Upper lobe of left lung (tissue), 6 donors: ENCODE data around the gene OR10C1. TPM values are rescaled to one million over a fixed set of nuclear protein-coding genes. Genes with fewer than 3 reads are reported as not detected.

ENCODE experiments used
- ATAC-seq, 2 donors: fragments of 200-7000 bp; cut with Tn5 transposase; one replicate each; pipeline ENCODE4 v1.9.1; 2022; ENCODE audit warnings: mild to moderate bottlenecking in 2 of 2, moderate library complexity in 2 of 2; ENCODE audit not compliant: low FRiP score in 2 of 2
- DNase-seq, 2 donors: peaks; one replicate each; pipeline ENCODE4 v3.0.0-alpha.2; 2019 to 2020
- H3K27ac ChIP-seq, 4 donors: fragments of 200-600 bp; sonication (generic); one replicate each; pipeline ENCODE4 v1.5.1; 2016 to 2019
- H3K27me3 ChIP-seq, 4 donors: fragments of 200-600 bp; sonication (generic); one replicate each; pipeline ENCODE4 v1.5.1; 2017 to 2019
- H3K36me3 ChIP-seq, 4 donors: fragments of 200-600 bp; sonication (generic); one replicate each; pipeline ENCODE4 v1.5.1; 2016 to 2019
- H3K4me1 ChIP-seq, 4 donors: fragments of 200-600 bp; sonication (generic); one replicate each; pipeline ENCODE4 v1.5.1; 2018 to 2019
- H3K4me3 ChIP-seq, 4 donors: fragments of 200-600 bp; sonication (generic); one replicate each; pipeline ENCODE4 v1.5.1; 2017 to 2019; ENCODE audit warnings: mild to moderate bottlenecking in 2 of 4, moderate library complexity in 1 of 4
- H3K9me3 ChIP-seq, 4 donors: fragments of 200-600 bp; sonication (generic); one replicate each; pipeline ENCODE4 v1.5.1; 2018 to 2019
- EP300 ChIP-seq, 4 donors: sonication (generic); formaldehyde crosslinking; IDR thresholded peaks; one replicate each; pipeline ENCODE4 v1.5.1; 2017; ENCODE audit warnings: antibody characterized with exemption in 4 of 4, control low read depth in 2 of 4
- POLR2A ChIP-seq, 4 donors: fragments of 450-650 bp; IDR thresholded peaks; one replicate each; pipeline ENCODE4 v1.5.1; 2016 to 2017; ENCODE audit warnings: antibody characterized with exemption in 4 of 4, mild to moderate bottlenecking in 2 of 4
- POLR2AphosphoS5 ChIP-seq, 2 donors: sonication (generic); formaldehyde crosslinking; IDR thresholded peaks; one replicate each; pipeline ENCODE4 v1.5.1; 2017; ENCODE audit warnings: antibody characterized with exemption in 2 of 2
- WGBS, 2 donors: methylation state at CpG; one replicate each; pipeline ENCODE4 v1.1.5; 2017 to 2018; 5-methylcytosine and 5-hydroxymethylcytosine counted together
- total RNA-seq, 6 donors: library from RNA; depleted of rRNA in 4 of 6; stranded (reverse); fragments of >200 nt in 4 of 6; gene quantifications; one replicate each; pipeline versions ENCODE4 v1.1.0 to v1.2.1, GENCODE V29; 2016 to 2021
- TF ChIP-seq, protein P1 (sequence below), 6 experiments: fragments of 450-650 bp in 4 of 6; fragments of 200-600 bp in 2 of 6; sonication (generic) in 2 of 6; IDR thresholded peaks; one replicate each; pipeline ENCODE4 v1.5.1; 2016 to 2019; ENCODE audit warnings: antibody characterized with exemption in 6 of 6
- donor health status: DM: no; HTN: no; CAD: no; lungs with moderate emphysema.
- donor health status: DM: no; HTN: yes; CAD: no; lungs with severe emphysema.

Gene OR10C1, protein sequence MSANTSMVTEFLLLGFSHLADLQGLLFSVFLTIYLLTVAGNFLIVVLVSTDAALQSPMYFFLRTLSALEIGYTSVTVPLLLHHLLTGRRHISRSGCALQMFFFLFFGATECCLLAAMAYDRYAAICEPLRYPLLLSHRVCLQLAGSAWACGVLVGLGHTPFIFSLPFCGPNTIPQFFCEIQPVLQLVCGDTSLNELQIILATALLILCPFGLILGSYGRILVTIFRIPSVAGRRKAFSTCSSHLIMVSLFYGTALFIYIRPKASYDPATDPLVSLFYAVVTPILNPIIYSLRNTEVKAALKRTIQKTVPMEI
- total RNA-seq = not detected

DNA sequence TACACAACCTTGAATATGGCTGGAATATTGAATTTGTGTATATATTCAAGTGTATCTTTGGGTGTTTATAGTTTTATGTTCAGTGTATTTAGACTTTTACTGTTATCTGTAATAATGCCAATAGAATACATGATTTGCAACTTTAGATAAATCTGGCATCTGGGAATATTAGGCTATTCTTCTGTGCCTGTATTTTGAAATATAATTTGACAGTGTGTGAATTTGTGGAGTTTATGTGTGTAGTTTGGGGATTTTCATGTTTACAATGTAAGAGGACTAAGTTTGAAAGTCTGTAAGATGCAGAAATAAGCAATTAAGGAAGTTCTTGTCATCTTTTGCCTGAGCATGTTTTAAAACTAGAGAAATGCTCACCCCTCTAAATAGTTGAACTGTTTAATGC lies at the start of gene OR10C1:
Gene OR10C1 (plus strand): TSS at position 301 of the 400 bp plus-strand sequence. CDS start 710 bp downstream, outside the sequence.
- H3K9me3 ChIP-seq = no peaks in the 10 kb centered on the region
- DNase-seq = no peak
- TF ChIP-seq, protein P1, sequence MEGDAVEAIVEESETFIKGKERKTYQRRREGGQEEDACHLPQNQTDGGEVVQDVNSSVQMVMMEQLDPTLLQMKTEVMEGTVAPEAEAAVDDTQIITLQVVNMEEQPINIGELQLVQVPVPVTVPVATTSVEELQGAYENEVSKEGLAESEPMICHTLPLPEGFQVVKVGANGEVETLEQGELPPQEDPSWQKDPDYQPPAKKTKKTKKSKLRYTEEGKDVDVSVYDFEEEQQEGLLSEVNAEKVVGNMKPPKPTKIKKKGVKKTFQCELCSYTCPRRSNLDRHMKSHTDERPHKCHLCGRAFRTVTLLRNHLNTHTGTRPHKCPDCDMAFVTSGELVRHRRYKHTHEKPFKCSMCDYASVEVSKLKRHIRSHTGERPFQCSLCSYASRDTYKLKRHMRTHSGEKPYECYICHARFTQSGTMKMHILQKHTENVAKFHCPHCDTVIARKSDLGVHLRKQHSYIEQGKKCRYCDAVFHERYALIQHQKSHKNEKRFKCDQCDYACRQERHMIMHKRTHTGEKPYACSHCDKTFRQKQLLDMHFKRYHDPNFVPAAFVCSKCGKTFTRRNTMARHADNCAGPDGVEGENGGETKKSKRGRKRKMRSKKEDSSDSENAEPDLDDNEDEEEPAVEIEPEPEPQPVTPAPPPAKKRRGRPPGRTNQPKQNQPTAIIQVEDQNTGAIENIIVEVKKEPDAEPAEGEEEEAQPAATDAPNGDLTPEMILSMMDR (IDR thresholded peaks at IDR 0.05) = no peak
- TF ChIP-seq POLR2A (IDR thresholded peaks at IDR 0.05) (no peak), POLR2AphosphoS5 (IDR thresholded peaks at IDR 0.05) (no peak), EP300 (IDR thresholded peaks at IDR 0.05) (no peak)
- no peak within 1 kb of the TSS for H3K27ac ChIP-seq
- no peak for ATAC-seq
- no peaks in the 10 kb centered on the region for H3K4me1 ChIP-seq
- no peaks in the 10 kb centered on the region for H3K36me3 ChIP-seq
- H3K27me3 ChIP-seq = no peaks in the 10 kb centered on the region
- no peak within 1 kb of the TSS for H3K4me3 ChIP-seq

DNA sequence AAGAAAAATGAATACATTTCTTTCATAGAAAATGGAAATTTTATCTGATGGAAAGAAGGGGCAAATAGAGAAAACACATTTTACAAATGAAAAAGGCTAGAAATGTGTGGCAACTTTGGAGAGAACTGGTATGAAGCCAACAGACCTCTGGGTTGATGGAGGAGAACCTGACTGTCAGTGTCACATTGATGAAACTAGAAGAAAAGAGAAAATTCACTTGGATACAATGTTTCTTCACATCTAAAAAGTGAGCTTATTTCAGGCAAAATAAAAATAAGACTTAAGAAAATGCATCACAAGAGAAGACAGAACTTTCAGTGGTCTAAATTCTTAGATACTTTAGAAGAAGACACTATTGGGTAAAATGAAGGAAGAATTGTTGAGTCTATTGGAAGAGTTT lies 43.8 kb upstream of the OR10C1 start, which contains the start of gene OR12D2:
Gene OR12D2 (plus strand): TSS at position 301 of the 400 bp plus-strand sequence. CDS start 1,069 bp downstream, outside the sequence.
- no peaks in the 10 kb centered on the region for H3K36me3 ChIP-seq
- H3K27me3 ChIP-seq = no peaks in the 10 kb centered on the region
- no peak within 1 kb of the TSS for H3K27ac ChIP-seq
- H3K4me3 ChIP-seq = no peak within 1 kb of the TSS
- no peaks in the 10 kb centered on the region for H3K9me3 ChIP-seq
- DNase-seq (no peak), ATAC-seq (no peak)
- no peak for TF ChIP-seq EP300 (IDR thresholded peaks at IDR 0.05)
- TF ChIP-seq POLR2A (IDR thresholded peaks at IDR 0.05) = no peak
- TF ChIP-seq POLR2AphosphoS5 (IDR thresholded peaks at IDR 0.05) = no peak
- TF ChIP-seq, protein P1 (IDR thresholded peaks at IDR 0.05) = no peak
- H3K4me1 ChIP-seq = no peaks in the 10 kb centered on the region

DNA sequence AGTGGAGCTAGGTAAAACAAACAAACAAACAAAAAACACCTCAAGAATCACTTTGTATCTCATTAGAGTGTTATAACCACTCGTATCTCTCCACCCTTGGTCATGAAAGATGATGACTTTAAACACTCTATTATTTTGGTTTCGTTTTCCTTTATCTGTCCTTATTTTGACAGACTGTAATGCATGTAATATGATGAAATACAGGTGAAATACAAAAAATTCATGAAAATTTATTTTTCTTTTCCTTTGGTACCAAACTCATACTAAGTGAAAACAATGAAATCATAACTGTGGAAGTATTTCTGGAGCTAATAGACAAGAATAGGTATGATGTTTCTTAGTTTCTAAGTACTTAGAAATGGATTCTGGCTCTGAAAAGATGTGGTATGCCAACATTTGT lies 39.6 kb upstream of the OR10C1 start:
- Histone ChIP-seq H3K4me3 (no peak overlapping the region), H3K4me1 (no peaks in the 10 kb centered on the region), H3K9me3 (no peaks in the 10 kb centered on the region), H3K27me3 (no peaks in the 10 kb centered on the region), H3K36me3 (no peaks in the 10 kb centered on the region), H3K27ac (no peak overlapping the region)
- TF ChIP-seq POLR2AphosphoS5 (IDR thresholded peaks at IDR 0.05) (no peak), EP300 (IDR thresholded peaks at IDR 0.05) (no peak), POLR2A (IDR thresholded peaks at IDR 0.05) (no peak)
- TF ChIP-seq, protein P1 (IDR thresholded peaks at IDR 0.05) = no peak
- WGBS, 2 donors = 79 to 84% methylated on average over 2 of the region's 2 CpGs
- DNase-seq (no peak), ATAC-seq (no peak)

DNA sequence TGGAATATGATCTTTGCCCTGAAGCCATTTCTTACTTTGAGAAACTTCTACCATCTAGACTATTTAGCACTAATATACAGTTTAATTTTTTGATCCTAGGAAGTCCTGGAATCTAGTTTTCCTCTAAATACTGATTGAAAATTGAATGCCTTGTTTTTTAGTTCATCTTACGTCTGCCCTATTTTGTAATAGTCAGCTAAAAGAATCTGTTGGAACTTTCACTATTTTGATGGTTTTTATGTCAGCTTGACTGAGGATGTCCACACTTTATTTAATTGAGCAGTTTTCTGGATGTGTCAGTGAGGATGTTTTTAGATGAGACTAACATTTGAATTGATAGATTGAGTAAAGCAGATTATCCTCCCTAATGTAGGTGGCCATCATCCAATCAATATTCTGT lies 35.3 kb upstream of the OR10C1 start:
- no peak overlapping the region for H3K4me3 ChIP-seq

More for the DNA sequence above, 35.3 kb upstream of the OR10C1 start:
- TF ChIP-seq EP300 (IDR thresholded peaks at IDR 0.05) = no peak
- TF ChIP-seq, protein P1 (IDR thresholded peaks at IDR 0.05) = no peak
- no peak for TF ChIP-seq POLR2AphosphoS5 (IDR thresholded peaks at IDR 0.05)
- TF ChIP-seq POLR2A (IDR thresholded peaks at IDR 0.05) = no peak
- Histone ChIP-seq H3K9me3 (peaks cover 0 to 2% (median 0%) of the 10 kb centered on the region in 4 donors), H3K36me3 (no peaks in the 10 kb centered on the region), H3K27ac (no peak overlapping the region), H3K4me1 (no peaks in the 10 kb centered on the region), H3K27me3 (no peaks in the 10 kb centered on the region)
- DNase-seq = no peak
- ATAC-seq = no peak
- WGBS, 2 donors = 41 to 96% methylated on average over 1 of the region's 1 CpG
